ENCODE measurements around the gene ALK.

DNA sequence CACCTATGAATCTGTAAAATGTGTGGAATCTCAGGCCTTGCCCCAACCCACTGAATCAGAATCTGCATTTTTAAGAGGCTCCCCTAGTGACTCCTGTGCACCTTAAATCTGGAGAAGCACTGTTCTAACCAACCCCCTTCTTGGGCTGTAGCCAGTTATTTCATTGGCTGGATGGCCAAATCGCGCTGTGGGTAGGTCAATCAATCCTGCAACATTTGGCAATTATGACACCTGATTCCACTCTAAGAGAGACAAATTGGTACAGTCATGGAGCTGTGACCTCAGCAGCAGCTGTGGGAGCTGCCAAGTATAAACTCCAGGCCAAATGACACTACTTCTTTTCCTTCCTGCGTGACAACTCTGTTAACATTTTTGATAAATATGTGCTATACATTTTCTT is 597.4 kb downstream of the ALK start:
- TF ChIP-seq MYC (IDR thresholded peaks at IDR 0.05; ENCODE audit: low read depth, low read length) (no peak), MAX (IDR thresholded peaks at IDR 0.05; ENCODE audit: low read depth, low read length) (no peak), POLR2A (IDR thresholded peaks at IDR 0.05; ENCODE audit: extremely low read depth, insufficient read length) (no peak)
- TF ChIP-seq, protein P1, sequence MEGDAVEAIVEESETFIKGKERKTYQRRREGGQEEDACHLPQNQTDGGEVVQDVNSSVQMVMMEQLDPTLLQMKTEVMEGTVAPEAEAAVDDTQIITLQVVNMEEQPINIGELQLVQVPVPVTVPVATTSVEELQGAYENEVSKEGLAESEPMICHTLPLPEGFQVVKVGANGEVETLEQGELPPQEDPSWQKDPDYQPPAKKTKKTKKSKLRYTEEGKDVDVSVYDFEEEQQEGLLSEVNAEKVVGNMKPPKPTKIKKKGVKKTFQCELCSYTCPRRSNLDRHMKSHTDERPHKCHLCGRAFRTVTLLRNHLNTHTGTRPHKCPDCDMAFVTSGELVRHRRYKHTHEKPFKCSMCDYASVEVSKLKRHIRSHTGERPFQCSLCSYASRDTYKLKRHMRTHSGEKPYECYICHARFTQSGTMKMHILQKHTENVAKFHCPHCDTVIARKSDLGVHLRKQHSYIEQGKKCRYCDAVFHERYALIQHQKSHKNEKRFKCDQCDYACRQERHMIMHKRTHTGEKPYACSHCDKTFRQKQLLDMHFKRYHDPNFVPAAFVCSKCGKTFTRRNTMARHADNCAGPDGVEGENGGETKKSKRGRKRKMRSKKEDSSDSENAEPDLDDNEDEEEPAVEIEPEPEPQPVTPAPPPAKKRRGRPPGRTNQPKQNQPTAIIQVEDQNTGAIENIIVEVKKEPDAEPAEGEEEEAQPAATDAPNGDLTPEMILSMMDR (IDR thresholded peaks at IDR 0.05; ENCODE audit: low read depth, low read length), result no peak

All from NB4 (cell line).